Posterior vena cava (tissue), 2 donors: ENCODE results near the gene COL4A6. TPM values are rescaled to one million over a fixed set of nuclear protein-coding genes. Genes with fewer than 3 reads are reported as not detected.
A peak's percentile ranks its signal among the peaks of the same experiment; 100 is the strongest.
"Not testable (repeated sequence)": the region's sequence is repeated elsewhere in the genome, so short reads cannot be mapped to it uniquely, and the experiment has no call there.

Experiments
- DNase-seq: peaks from one replicate; pipeline ENCODE4 v3.0.0-alpha.2; 2020; ENCODE audit warnings: low spot score
- intact Hi-C, 2 donors: fragments of 100-400 bp; cut with DNase I; formaldehyde crosslinking; loops; one replicate each; pipeline versions ENCODE4 v1.14.1 to v1.14.2; 2022 to 2023
- long read RNA-seq, 2 donors: library from polyadenylated mRNA; unstranded; transcript quantifications; one replicate each; pipeline ENCODE4 v2.0.0, GENCODE V29; 2020 to 2021
- total RNA-seq, 2 donors: library from RNA; stranded (reverse); fragmentation: NEBNext Ultra II Directional; extraction: Animal tissue kit (Norgen Biotek cat#: 25700); gene quantifications; one replicate each; pipeline ENCODE4 v1.2.1, GENCODE V29; 2021
- donor health status: DM: yes; HTN: yes; CAD: no.
- donor health status: DM: yes; HTN: yes; CAD: no.

COL4A6 gene
- 1 to 10 TPM; 2.3 to 3.9 TPM for total RNA-seq
- long read RNA-seq, donor 1, partial matches to known transcripts, result 2 of 2 reads
- long read RNA-seq, donor 1, other reads (novel, unspliced or antisense), result 0 of 2 reads
- long read RNA-seq, donor 2, result 0 reads

- DNase-seq, result peak; percentile 72
- intact Hi-C loops, result no loop called here
Measured at GRCh38 chrX:108438110-108438623, at the start of gene COL4A6. TSS of gene COL4A6 (minus strand) at chrX:108438422. CDS start at chrX:108438196, 226 bp downstream.

- intact Hi-C loops, result no loop called here
- DNase-seq, result no peak
Measured at GRCh38 chrX:108485960-108486359, 47.7 kb upstream of the COL4A6 start.

- intact Hi-C loops, result no loop called here
- DNase-seq, result no peak
Measured at GRCh38 chrX:108484251-108484650, 46.0 kb upstream of the COL4A6 start.

GRCh38 chrX:108481528-108481927, 43.3 kb upstream of the COL4A6 start:
- intact Hi-C loops, DNase-seq: not testable (repeated sequence)

- no peak for DNase-seq
- intact Hi-C loops, result no loop called here
Measured at GRCh38 chrX:108473979-108474378, 35.8 kb upstream of the COL4A6 start.

- intact Hi-C loops, result no loop called here
- no peak for DNase-seq
Measured at GRCh38 chrX:108468486-108468885, 30.3 kb upstream of the COL4A6 start.

GRCh38 chrX:108464604-108465003, 26.4 kb upstream of the COL4A6 start:
- no peak for DNase-seq
- intact Hi-C loops, result loop anchor here in 1 of 2 donors (5.0 kb wide), 1 partner anchor 1123 kb away; no protein-coding TSS in a partner anchor

GRCh38 chrX:108456971-108457477, 18.8 kb upstream of the COL4A6 start:
- intact Hi-C loops, result no loop called here

GRCh38 chrX:108453841-108454240, 15.6 kb upstream of the COL4A6 start:
- DNase-seq, result no peak
- intact Hi-C loops, result no loop called here

More at GRCh38 chrX:108456971-108457477, 18.8 kb upstream of the COL4A6 start:
- no peak for DNase-seq

- intact Hi-C loops, result no loop called here
- no peak for DNase-seq
Measured at GRCh38 chrX:108447303-108447702, 9.1 kb upstream of the COL4A6 start.

GRCh38 chrX:108442901-108443464, 4.8 kb upstream of the COL4A6 start:
- intact Hi-C loops, result no loop called here
- DNase-seq, result no peak

- intact Hi-C loops, result no loop called here
- DNase-seq, result peak; percentile 68
Measured at GRCh38 chrX:108439961-108440696, 1.9 kb upstream of the COL4A6 start.

- peak; percentile 65 for DNase-seq
- intact Hi-C loops, result no loop called here
Measured at GRCh38 chrX:108439426-108439942, 1.3 kb upstream of the COL4A6 start, which contains the start of gene COL4A5. TSS of gene COL4A5 (plus strand) at chrX:108439838. CDS start at chrX:108440126, 288 bp downstream.

GRCh38 chrX:108437349-108438109, 693 bp downstream of the COL4A6 start:
- no peak for DNase-seq
- intact Hi-C loops, result no loop called here

- intact Hi-C loops, result no loop called here
- DNase-seq, result no peak
Measured at GRCh38 chrX:108435261-108435660, 3.0 kb downstream of the COL4A6 start.

- intact Hi-C loops, result no loop called here
Measured at GRCh38 chrX:108426262-108426661, 12.0 kb downstream of the COL4A6 start.

GRCh38 chrX:108420481-108420880, 17.7 kb downstream of the COL4A6 start:
- intact Hi-C loops, result no loop called here
- no peak for DNase-seq

More at GRCh38 chrX:108426262-108426661, 12.0 kb downstream of the COL4A6 start:
- DNase-seq, result no peak

GRCh38 chrX:108419401-108419800, 18.8 kb downstream of the COL4A6 start:
- DNase-seq, result no peak
- intact Hi-C loops, result no loop called here

- DNase-seq, result no peak
- intact Hi-C loops, result no loop called here
Measured at GRCh38 chrX:108417257-108417656, 21.0 kb downstream of the COL4A6 start.
